G401 (cell line): Measurements from ENCODE around the gene XKR7. TPM values are rescaled to one million over a fixed set of nuclear protein-coding genes. Genes with fewer than 3 reads are reported as not detected.
"Not testable (repeated sequence)": the region's sequence is repeated elsewhere in the genome, so short reads cannot be mapped to it uniquely, and the experiment has no call there.

Experiments
- DNase-seq: peaks from one replicate; pipeline ENCODE4 v3.0.0-alpha.2; 2015; ENCODE audit warnings: low spot score
- in situ Hi-C: cut with HindIII; loops from 2 replicates; pipeline ENCODE4 v1.10.0; 2016; ENCODE audit warnings: low sequenced_read_pairs, mixed read lengths
- total RNA-seq: library from RNA; depleted of rRNA; stranded (reverse); fragments of >200 nt; shearing (Covaris generic); gene quantifications from 2 replicates; pipeline ENCODE4 v1.2.3, GENCODE V29; 2014; rRNA removed

The XKR7 gene
- 5.7 and 6.8 TPM in 2 replicates for total RNA-seq

GRCh38 chr20:31967830-31968249, at the start of gene XKR7:
Gene XKR7, plus strand, starts transcription at chr20:31968151. Its CDS starts 25 bp downstream, at chr20:31968176.
- in situ Hi-C loops: no loop called here
- DNase-seq: peak; percentile 68

DNA sequence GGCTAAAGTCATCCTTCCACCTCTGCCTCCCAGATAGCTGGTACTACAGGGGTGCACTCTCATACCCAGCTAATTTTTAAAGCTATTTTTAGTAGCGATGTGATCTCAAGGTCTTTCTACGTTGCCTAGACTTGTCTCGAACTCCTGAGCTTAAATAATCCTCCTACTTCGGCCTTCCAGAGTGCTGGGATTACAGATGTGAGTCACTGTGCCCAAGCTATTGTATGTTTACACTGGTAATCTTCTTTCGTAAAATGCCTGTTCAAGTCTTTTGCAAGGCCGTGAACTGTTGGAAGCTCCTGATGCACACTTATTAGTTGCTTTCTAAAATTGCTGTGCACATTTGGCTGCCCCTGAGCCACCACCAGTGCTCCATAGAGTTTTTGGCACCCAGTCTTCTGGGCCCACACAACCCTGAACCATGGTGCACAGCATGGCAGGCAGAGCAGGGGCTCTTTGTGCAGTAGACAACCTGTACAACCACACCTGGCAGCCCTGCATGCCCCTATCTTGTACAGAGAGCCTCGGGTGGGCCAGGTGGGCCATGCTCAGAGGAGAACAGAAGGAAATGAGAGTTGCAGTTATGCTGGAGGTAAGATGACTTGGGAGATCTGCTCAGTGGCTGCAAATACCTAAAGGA, 49.4 kb upstream of the XKR7 start:
- no peak for DNase-seq
- in situ Hi-C loops: no loop called here

DNA sequence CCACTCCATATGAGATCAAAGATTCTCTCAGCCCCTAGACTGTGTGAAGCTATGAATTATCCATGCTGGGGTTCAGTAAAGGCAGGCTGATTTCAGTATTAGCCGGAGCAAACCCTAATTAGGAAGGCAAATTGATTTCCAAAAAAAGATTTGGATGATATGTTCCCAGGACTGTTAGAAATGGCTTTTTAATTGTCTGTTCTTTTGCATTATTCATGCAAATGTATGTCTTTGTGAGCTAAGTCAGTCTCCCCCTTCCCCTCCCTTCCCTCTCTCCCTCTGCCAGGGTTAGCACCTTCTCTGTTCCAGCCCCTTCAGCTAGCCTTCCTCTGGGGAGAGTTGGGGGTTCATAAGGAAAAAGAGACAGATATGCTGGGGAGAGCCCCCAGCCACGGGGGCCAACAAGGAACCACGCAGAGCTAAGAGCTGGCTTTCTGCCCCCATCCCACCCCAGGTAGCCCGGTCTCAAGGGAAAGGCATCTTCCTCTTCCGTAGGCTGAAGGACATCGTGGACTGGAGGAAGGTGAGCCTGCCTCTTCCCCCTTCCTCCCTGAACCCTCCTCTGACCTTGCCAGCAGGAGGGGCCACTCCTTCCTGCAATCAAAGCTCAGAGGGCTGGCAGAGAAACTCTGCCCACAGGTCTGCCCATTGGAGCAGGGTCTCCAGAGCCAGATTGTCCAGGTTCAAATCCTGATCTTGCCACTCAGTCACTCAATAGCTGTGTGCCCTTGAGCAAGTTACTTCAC, 48.4 kb upstream of the XKR7 start:
- in situ Hi-C loops: no loop called here
- no peak for DNase-seq

DNA sequence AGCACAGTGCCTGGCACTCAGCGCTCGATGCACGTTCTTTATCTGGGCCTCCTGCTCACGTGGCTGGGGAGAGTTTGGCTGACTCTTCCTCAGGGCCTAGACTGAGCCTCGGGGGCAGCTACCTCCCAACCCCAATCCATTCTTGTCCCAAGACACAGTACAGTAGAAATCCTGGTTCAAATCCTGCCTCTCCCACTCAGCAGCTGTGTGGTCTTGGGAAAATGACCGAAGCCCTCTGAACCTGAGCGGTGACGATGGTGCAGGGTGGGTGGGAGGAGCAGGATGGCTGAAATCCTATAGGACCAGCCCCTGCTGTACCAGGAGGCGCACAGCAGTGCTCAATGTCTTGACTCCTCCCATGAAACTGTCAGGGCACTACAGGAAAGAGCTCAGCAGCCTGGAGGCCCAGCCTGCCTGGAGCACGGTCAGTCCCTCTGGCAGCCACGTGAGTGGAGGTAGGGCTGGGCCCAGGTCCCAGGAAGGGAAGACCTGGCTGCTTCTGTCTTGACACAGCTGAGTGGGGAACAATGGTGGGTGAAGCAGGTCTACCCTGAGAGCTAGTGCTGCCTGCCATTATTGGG, 47.6 kb upstream of the XKR7 start:
- in situ Hi-C loops: no loop called here
- no peak for DNase-seq

DNA sequence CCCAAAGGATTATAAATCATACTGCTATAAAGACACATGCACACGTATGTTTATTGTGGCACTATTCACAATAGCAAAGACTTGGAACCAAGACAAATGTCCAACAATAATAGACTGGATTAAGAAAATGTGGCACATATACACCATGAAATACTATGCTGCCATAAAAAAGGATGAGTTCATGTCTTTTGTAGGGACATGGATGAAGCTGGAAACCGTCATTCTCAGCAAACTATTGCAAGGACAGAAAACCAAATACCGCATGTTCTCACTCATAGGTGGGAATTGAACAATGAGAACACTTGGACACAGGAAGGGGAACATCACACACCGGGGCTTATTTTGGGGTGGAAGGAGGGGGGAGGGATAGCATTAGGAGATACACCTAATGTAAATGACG, 46.5 kb upstream of the XKR7 start:
- in situ Hi-C loops, DNase-seq: not testable (repeated sequence)

DNA sequence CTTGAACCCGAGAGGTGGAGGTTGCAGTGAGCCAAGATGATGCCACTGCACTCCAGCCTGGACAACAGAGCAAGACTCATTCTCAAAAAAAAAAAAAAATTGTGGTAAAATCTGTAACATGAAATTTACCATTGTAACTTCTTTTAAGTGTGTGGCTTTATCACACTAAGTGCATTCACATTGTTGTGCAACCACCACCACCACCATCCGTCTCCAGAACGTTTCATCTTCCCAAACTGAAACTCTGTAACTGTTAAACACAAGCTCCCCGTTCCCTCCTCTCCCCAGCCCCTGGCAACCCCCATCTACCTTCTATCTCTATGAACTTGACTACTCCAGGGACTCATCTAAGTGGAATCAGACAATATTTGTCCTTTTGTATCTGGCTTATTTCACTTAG, 45.8 kb upstream of the XKR7 start:
- DNase-seq: no peak
- in situ Hi-C loops: no loop called here

DNA sequence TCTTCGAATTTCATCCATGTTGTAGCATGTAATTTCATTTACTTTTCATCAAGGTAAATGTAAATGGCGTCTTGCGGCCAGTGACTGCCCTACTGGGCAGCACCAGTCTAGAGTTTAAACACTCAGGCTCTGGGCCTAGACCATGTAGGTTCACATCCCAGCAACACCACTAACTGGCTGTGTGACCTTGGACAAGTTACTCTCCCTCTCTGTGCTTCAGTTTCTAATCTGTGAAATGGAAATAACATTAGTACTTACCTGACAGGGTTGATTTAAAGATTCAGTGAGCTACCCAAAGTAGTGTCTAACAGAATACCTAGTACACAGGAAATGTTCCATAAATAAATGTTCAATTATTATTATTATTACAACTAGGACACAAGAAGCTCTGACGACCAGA, 45.4 kb upstream of the XKR7 start:
- in situ Hi-C loops: no loop called here

DNA sequence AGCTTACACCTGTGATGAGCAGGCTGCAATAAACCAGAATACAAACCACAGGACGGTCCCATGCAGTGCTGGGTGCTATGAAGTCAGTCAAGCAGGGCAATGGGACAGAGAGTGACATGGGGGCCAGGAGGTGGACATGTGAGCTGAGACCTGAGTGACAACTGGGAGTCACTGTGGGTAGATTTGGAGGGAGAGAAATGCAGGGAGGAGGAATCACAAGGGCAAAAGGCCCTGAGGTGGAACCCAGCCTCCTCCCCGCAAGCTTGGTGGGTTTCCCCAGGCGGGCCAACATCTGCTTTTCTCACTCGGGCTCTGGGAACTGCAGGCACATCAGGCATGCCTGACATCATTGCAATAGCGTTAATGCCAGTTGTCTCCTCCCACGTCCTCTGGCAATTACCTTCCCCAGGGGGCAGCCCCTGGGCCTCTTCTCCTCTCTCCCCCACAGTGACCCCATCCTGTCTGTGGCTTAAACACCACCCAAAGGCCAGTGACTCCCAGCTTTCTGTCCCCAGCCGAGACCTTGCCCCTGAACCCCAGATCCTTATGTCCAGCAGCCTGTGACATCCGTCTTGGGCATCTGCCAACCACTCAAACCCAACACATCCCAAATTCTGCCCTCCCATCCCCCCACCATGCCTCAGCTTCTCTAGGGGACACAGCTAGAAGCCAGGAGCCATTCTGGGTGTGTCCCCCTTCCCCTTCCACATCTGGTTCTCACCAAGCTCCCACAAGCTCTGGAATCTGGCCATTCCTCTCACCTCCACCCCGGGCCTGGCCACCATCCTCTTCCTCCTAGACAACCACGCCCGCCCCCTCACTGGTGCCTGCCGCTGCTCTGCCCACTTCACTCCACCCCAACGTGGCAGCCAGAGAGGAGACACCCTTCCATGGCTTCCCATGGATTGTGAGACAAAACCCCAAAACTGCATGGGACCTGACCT, 44.3 kb upstream of the XKR7 start:
- in situ Hi-C loops: no loop called here
- DNase-seq: no peak

More for the DNA sequence above, 45.4 kb upstream of the XKR7 start:
- no peak for DNase-seq

- in situ Hi-C loops: no loop called here
- no peak for DNase-seq
These were observed 43.4 kb upstream of the XKR7 start for GRCh38 chr20:31924561-31924960.

DNA sequence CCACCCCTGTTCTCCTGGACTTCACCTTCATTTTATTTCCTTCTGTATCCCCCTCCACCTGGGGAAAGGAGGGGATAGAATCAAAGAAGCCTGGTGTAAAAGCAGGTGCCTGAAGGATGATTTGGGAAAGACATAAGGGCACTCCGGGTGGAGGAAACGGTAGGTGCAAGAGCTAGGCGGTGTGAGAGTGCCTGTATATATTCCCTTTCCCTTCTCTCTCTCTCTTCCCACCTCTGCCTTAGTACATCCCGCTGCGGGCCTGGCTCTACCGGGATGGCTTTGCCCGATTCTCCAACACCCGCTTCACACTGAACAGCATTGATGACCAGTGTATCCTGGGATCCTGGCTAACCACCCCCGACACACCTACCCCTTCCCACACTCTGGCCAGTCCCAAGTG, 42.3 kb upstream of the XKR7 start:
- DNase-seq: no peak
- in situ Hi-C loops: no loop called here

DNA sequence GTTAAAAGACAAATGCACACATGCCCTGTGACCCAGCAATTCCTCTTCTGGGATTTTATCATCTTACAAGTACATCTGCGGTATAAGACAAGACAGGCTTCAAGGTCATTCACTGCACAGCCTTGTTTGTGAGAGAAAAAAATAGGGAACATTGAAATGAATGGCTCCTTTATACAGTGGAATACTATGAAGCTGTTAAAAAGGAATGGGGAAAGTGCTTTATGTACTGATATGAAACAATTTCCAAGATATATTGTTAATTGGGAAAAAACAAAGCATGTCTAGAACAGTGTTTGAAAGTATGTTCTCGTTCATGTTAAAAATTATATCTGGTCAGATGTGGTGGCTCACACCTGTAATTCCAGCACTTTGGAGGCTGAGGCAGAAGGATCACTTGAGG, 41.5 kb upstream of the XKR7 start:
- no peak for DNase-seq
- in situ Hi-C loops: no loop called here

DNA sequence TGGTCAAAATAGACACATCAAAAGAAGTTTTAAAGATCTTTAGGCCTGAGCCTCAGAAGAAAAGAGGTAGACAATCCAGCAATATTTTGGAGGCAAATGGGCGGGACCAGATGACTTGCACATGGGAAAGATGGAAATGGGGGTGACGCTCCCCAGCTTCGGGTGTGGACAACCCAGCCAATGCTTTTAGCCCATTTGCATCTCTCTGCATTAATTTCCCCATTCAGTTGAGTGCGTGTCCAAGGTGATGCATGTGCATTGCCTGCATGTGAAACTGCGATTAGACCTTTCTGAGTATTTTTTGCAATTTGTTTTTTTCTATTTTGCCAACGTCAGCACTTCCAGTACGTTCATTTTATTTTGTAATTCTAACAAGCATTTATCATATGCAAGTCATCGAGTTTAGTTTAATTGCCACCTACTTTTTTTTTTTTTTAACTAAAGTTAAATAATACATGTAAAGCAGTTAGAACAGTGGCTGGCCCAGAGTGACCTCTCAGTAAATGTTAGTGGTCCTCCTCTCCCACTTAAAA, 40.3 kb upstream of the XKR7 start:
- in situ Hi-C loops: no loop called here
- DNase-seq: no peak

GRCh38 chr20:31929631-31930030, 38.3 kb upstream of the XKR7 start:
- in situ Hi-C loops, DNase-seq: not testable (repeated sequence)

GRCh38 chr20:31930779-31931178, 37.2 kb upstream of the XKR7 start:
- no peak for DNase-seq
- in situ Hi-C loops: no loop called here

GRCh38 chr20:31933698-31934097, 34.3 kb upstream of the XKR7 start:
- in situ Hi-C loops: no loop called here
- no peak for DNase-seq

GRCh38 chr20:31934491-31934890, 33.5 kb upstream of the XKR7 start:
- no peak for DNase-seq

DNA sequence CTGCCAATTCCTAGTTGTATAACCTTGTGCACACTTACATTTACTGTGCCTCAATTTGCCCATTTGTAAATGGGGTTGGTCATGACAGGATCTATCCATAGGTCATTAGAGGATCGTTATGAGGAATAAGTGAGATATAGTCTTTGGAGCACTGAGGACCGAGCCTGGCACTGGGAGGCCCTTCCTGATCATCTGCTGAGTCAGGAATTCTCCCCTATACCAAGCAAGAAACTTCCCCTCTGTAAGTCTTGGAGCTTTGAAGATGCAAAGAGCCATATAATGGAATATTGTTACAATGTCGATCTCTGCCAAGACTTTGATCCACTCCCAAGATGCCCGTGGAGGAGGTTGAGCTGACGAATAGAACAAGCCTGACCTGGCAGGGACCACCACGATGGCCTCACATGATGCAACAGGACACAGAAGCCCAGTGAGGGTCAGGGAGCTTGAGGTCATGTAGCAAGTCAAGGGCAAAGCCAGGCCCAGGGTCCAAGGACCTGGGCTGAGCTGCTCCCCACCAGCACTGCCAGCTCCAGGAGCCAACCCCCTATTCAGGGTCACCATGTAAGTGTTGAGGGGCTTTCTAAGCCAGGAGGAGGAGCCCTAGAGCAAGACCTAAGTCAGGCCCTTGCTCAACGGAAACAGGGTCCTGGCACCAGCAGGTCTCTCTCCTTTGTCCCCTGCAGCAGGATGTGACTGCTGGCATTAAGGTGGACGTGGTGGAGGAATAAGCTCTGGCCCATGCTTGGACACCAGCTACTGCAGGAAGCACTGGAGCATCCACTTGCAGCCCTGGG, 32.8 kb upstream of the XKR7 start:
- no peak for DNase-seq
- in situ Hi-C loops: no loop called here

More at GRCh38 chr20:31934491-31934890, 33.5 kb upstream of the XKR7 start:
- in situ Hi-C loops: no loop called here

DNA sequence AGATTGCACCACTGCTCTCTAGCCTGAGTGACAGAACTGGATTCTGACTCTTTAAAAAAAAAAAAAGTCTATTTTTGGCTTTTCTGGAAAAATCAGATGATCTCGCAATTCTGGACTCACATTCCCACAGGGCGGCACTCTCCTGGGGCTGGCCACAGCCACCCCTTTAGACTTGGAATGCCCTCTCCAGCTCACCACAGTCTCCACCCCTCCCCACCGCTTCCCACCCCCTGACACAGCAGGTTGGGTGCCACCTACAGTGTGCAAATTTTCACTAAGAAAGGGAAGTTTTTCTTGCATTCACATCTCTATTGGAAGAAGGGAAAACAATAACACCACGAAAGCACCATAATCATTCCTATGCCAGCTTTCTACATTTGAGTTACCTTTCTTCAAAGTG, 31.5 kb upstream of the XKR7 start:
- in situ Hi-C loops: no loop called here
- no peak for DNase-seq
